Mononuclear cell (primary cell): Measurements from ENCODE around the gene HSDL2. TPM values are rescaled to one million over a fixed set of nuclear protein-coding genes. Genes with fewer than 3 reads are reported as not detected.
"Not testable (repeated sequence)": the region's sequence is repeated elsewhere in the genome, so short reads cannot be mapped to it uniquely, and the experiment has no call there.

Source experiments
- H3K27me3 ChIP-seq: 2 replicates; pipeline ENCODE4 v1.6.0; 2011; ENCODE audit warnings: low read length, control low read depth; ENCODE audit not compliant: insufficient read depth
- H3K4me1 ChIP-seq: 2 replicates; pipeline ENCODE4 v1.5.1; 2011; ENCODE audit warnings: mild to moderate bottlenecking, low read length, control low read depth; ENCODE audit not compliant: insufficient read depth
- H3K4me3 ChIP-seq: 2 replicates; pipeline ENCODE4 v1.5.1; 2011; ENCODE audit warnings: mild to moderate bottlenecking, low read length, moderate library complexity
- H3K9me3 ChIP-seq: 2 replicates; pipeline ENCODE4 v1.5.1; 2011; ENCODE audit warnings: low read depth, mild to moderate bottlenecking, control low read depth, low read length
- total RNA-seq: library from RNA; depleted of rRNA; stranded (reverse); fragments of >200 nt; gene quantifications from one replicate; pipeline ENCODE4 v1.2.3, GENCODE V29; 2012

The HSDL2 gene
- total RNA-seq, 1 donor = 11.8 TPM

DNA sequence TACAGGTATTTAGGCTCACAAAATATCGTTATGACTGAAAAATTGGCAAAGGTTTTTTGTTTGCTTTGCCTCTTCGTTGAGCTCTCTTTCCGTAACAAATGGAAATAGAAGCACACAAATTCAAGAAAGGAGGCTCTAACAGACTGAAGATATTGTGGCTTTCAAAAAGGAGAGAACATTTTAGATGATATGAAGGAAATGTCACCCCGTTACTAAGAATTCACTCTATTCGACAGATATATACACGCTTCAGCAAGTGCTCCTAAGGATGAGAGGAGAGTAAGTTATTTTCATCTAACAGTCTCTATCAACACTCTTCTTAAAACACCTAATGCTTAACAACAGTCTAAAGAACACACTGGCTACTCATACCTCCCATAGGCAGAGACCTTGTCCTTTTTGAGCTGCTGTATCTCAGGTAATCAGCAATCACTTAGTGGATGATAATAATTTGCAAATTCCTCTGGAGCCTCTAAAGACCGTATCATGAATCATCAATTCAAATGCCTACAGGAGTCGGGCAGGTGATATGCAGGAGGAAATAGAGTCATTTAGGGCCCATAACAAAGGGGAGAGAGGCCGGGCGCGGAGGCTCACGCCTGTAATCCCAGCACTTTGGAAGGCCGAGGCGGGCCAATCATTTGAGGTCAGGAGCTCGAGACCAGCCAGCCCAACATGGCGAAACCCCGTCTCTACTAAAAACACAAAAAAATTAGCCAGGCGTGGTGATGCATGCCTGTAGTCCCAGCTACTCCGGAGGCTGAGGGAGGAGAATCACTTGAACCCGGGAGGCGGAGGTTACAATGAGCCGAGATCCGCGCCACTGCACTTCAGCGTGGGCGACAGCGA is 1.4 kb upstream of the HSDL2 start:
- Histone ChIP-seq H3K4me1 (peaks cover 42% of the 10 kb centered on the region), H3K27me3 (no peaks in the 10 kb centered on the region), H3K4me3 (peak overlapping the region; percentile 95), H3K9me3 (no peaks in the 10 kb centered on the region)

DNA sequence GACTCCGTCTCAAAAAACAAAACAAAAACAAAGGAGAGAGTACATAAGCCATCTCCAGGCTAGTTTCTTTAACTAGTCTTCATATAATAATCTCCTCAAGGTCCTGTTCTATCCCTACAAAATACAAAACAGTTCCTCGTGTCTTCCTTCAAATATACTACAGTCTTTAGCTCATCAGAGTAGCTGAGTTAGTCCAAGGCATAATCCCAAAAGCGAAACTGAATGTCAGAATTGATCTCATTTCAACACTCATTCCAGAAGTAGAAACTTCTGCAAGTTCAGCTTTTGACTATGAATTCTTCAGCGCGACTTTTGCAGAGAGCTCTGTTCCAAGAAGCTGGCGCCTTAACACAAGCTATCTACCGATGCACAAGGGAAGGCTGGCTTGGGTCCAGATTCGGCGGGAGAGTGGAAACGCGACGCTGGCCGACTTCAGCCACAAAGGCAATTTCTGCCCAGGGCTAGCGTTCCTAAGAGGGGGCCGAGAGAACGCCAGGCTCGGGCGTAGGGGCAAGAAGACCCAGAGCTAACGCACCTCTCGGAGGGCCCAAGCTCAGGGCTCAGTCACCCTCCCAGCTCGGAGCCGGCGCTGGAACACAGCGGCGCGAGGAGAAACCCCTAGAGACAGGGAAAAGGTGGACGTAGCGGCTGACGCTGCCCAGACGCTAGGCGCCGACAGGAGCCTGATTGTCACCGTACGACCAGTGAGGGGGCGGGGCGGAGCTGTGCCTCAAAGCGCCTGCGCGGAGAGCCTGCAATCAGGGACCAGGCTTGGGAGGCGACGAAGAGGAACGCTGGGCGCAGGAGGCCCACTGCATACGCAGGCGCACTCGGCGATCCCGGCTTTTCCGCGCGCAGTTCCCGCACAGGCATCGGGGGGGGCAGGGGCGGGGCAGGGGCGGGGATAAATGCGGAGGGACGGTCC is 469 bp upstream of the HSDL2 start:
- Histone ChIP-seq H3K4me1 (peaks cover 49% of the 10 kb centered on the region), H3K27me3 (no peaks in the 10 kb centered on the region), H3K9me3 (no peaks in the 10 kb centered on the region), H3K4me3 (peak overlapping the region; percentile 95)

DNA sequence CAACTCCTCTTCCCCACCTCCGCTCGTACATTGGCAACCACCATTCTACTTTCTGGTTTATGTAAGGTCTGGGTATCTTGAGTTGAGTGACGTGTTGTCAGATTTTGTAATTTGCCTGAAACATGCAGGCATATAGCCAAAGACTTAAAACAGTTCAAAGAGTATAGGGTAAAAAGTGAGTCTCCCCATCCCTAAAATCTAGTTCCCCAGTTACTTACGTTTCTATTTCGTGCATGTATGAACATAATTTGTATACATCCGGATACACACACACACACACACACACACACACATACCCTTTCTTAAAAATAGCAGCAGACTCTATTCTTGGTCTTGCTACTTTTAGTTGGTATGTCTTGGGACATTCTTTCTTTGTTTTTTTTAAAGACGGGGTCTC is 915 bp downstream of the HSDL2 start:
- Histone ChIP-seq H3K4me3 (peak overlapping the region; percentile 95), H3K27me3 (no peaks in the 10 kb centered on the region), H3K9me3 (no peaks in the 10 kb centered on the region), H3K4me1 (peaks cover 57% of the 10 kb centered on the region)

DNA sequence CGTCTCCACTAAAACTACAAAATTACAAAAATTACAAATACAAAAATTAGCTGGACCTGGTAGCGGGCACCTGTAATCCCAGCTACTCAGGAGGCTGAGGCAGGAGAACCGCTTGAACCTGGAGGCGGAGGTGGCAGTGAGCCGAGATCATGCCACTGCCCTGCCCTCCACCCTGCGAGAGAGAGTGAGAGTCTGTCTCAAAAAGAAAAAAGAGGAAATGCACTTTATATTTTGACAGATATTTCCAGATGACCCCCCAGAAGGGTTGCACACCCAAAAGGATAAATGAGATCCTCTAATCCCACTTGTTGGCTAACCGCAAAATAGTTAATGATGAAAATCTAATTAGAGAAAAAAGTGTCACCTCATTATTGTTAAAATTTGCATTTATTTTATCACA is 2.2 kb downstream of the HSDL2 start:
- Histone ChIP-seq H3K4me3 (no peak overlapping the region), H3K27me3 (no peaks in the 10 kb centered on the region), H3K4me1 (peaks cover 50% of the 10 kb centered on the region), H3K9me3 (no peaks in the 10 kb centered on the region)

DNA sequence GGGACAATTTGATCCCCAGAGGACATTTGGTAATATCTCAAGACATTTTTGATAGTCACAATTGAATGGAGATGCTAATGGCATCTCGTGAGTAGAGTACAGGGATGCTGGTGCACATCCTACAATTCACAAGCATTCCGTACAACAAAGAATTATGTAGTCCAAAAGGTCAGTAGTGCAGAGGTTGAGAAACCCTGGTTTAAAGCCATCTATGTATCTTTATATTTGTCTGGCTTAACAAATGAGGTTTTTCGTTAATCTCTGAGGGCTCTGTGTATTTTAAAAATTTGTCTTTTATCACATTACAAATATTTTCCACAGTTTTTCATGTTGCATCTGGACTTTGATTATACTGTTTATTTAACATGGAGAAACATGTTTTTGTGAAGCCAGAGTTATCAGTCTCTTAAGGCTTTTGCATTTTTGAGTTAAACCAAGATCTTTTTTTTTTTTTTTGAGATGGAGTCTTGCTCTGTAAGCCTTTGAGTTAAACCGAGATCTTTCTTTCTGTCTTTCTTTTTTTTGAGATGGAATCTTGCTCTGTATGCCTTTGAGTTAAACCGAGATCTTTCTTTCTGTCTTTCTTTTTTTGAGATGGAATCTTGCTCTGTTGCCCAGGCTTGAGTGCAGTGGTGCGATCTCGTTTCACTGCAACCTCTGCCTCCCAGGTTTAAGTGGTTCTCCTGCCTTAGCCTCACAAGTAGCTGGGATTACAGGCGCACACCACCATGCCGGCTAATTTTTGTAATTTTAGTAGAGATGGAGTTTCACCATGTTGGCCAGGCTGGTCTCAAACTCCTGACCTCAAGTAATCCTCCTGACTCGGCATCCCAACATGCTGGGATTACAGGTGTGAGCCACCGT is 2.8 kb downstream of the HSDL2 start:
- H3K4me1 ChIP-seq = peaks cover 43% of the 10 kb centered on the region
- H3K27me3 ChIP-seq = no peaks in the 10 kb centered on the region
- H3K4me3 ChIP-seq = no peak overlapping the region
- no peaks in the 10 kb centered on the region for H3K9me3 ChIP-seq

DNA sequence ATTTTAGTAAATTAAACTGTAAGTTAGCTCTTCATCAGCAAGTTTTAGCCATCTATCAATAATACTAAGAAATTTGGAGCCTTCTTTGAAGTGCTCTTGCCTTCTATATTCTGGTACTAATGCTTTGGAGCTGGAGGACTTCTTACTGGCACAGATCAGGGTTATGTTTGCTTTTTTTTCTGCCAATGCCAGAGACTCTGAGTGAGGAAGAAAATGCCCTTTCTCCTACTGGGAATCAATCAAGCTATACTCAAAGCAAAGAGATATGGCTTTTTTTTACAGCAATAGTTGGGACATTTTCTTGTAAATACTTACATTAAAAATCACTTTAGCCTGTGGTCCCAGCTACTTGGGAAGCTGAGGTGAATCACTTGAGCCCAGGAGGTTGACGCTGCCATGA is 4.3 kb downstream of the HSDL2 start:
- Histone ChIP-seq H3K4me3 (no peak overlapping the region), H3K27me3 (no peaks in the 10 kb centered on the region), H3K9me3 (no peaks in the 10 kb centered on the region), H3K4me1 (peaks cover 30% of the 10 kb centered on the region)

DNA sequence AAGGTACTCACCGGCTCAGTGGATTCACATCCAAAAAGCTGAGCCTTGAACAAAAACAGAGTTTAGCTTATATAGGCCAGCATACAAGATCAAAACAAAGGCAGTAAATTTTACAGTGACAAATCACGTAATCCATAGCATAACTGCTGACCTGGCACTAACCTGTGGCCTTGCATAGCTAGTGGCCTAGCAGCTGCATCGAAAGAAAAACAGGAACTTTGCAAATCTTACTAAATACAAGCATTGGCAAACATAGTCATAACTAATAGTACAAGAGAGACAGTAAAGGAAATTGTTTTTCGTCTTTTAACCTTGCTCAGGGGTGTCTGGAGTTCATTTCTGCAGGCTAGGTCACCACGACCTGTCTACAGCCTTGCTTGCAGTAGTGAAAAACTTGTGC is 4.8 kb downstream of the HSDL2 start:
- peaks cover 30% of the 10 kb centered on the region for H3K4me1 ChIP-seq
- H3K9me3 ChIP-seq = no peaks in the 10 kb centered on the region
- no peak overlapping the region for H3K4me3 ChIP-seq
- no peaks in the 10 kb centered on the region for H3K27me3 ChIP-seq

DNA sequence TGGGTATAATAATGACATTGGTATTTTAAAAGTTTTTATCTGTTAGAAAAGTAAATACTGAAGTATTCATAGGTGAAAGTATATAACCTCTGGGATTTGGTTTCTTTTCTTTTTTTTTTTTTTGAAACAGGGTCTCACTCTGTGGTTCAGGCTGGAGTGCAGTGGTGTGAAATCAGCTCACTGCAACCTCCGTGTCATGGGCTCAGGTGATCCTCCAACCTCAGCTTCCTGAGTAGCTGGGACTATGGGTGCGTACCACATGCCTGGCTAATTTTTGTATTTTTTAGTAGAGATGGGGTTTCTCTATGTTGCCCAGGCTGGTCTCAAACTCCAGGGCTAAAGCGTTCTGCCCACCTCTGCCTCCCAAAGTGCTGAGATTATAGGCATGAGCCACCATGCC is 7.2 kb downstream of the HSDL2 start:
- no peak overlapping the region for H3K4me3 ChIP-seq
- H3K9me3 ChIP-seq = no peaks in the 10 kb centered on the region
- peaks cover 17% of the 10 kb centered on the region for H3K4me1 ChIP-seq
- H3K27me3 ChIP-seq = no peaks in the 10 kb centered on the region

DNA sequence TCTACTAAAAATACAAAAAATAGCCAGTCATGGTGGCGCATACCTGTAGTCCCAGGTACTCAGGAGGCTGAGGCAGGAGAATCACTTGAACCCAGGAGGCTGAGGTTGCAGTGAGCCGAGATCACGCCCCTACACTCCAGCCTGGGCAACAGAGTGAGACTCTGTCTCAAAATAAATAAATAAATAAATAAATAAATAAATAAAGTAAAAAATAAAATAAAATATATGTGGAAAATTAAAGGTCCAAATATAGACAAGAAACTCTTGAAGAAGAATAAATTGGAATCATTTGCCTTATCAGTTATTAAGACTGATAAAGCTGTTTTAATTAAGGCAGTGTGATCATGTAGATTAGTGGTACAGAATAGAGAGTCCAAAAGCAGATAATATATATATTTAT is 10.0 kb downstream of the HSDL2 start:
- not testable (repeated sequence) for H3K9me3 ChIP-seq, H3K4me1 ChIP-seq, H3K4me3 ChIP-seq, H3K27me3 ChIP-seq

DNA sequence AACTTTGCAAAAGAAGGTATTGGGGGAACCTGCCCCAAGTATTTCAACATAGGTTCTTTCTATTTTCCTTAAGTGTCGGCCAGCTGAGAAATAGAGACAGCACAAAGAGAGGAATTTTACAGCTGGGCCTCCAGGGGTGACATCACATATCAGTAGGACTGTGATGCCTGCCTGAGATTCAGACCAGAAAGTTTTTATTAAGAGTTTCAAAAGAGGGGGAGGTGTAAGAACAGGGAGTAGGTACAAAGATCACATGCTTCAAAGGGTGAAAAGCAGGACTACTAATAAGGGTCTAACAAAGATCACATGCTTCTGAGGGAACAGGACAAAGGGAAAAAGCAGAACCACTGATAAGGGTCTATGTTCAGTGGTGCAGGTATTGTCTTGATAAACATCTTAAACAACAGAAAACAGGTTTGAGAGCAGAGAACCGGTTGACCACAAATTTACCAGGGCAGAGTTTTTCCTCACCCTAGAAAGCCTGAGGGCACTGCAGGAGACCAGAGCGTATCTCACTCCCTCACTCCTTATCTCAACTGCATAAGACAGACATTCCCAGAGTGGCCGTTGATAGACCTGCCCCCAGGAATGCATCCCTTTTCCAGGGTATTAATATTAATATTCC is 12.1 kb downstream of the HSDL2 start:
- not testable (repeated sequence) for H3K9me3 ChIP-seq, H3K27me3 ChIP-seq, H3K4me3 ChIP-seq, H3K4me1 ChIP-seq

DNA sequence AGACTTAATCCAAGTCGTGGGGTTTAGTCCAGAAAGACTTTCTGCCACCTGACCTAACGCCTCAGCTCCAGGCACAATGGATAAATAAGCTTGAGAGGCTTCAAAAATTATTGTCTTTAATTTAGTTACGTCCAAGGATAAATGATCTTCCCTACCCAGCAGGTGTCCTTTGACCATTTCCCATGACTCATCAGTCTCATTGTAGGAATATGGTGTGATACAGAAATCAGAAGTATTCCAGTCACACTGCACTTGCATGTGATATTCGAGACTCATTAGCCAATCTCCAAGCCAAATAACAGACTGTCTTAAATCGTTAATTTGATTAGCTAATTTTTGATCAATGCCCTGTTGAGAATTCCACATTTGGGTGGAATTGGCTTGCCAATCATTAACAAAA is 13.2 kb downstream of the HSDL2 start:
- not testable (repeated sequence) for H3K4me1 ChIP-seq, H3K27me3 ChIP-seq, H3K4me3 ChIP-seq, H3K9me3 ChIP-seq

DNA sequence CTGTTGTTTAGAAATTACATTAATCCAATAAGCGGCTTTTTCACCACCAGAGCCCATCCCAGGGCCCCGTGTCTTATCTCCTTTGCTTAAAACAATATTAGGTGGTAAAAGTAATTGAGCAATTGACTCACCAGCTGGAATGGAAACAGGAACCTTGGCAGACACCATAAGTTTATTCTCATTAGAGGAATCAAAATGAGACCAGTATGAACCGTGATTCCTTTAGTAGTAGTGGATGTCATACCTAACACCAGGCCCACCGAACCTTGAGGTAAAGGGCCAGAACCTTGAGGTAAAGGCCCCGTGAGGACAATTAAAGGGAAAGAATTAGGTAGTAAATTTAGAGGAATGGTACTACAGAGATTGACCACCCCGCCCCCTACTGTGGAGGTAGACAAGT is 16.5 kb downstream of the HSDL2 start:
- no peak overlapping the region for H3K4me3 ChIP-seq

DNA sequence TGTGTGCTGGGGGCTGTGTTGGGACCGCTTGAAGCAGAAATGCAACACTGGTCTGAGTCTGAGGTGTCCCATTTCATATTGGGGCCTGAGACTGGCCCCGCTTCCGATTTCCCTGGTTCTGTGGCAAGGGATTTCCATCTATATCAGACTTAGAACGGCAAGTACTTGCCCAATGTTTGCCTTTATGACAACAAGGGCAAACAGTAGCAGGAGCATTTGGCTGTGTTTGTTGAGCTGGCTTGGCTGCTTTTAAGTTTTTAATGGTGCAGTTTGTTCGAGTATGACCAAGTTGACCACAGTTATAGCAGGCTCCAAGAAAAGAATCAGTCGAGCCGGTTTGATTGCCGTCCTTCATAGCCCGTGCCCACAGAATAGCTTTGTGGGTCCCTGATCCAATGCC is 17.0 kb downstream of the HSDL2 start:
- Histone ChIP-seq H3K9me3 (no peaks in the 10 kb centered on the region), H3K4me1 (no peaks in the 10 kb centered on the region), H3K4me3 (no peak overlapping the region), H3K27me3 (no peaks in the 10 kb centered on the region)

More for the DNA sequence above, 16.5 kb downstream of the HSDL2 start:
- H3K27me3 ChIP-seq = no peaks in the 10 kb centered on the region
- H3K4me1 ChIP-seq = no peaks in the 10 kb centered on the region
- no peaks in the 10 kb centered on the region for H3K9me3 ChIP-seq

DNA sequence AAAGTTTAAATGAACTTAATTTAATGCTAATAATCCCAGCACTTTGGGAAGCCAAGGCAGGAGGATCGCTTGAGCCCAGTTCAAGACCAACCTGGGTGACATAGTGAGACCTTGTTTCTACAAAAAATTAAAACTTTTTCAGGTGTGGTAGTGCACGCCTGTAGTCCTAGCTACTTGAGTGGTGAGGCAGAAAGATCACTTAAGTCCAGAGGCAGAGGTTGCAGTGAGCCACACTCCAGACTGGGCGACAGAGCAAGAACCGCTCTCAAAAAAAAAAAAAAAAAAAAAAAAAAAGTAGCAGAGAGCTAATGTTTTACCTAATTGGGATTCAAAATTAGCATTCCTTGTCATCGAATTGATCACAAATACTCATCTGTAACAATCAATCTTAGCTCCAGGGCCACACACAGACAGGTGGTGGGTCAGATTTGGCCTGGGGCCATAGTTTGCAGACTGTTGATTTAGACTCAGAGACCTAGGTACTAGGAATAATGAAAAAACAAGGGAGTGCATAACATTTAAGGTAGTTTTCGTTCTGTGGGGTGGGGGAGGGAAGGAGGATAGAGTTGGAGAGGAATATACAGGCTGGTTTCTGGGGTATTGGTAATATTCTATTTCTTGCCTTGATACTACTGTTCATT is 21.4 kb downstream of the HSDL2 start:
- no peaks in the 10 kb centered on the region for H3K27me3 ChIP-seq
- H3K4me1 ChIP-seq = no peaks in the 10 kb centered on the region
- no peak overlapping the region for H3K4me3 ChIP-seq
- no peaks in the 10 kb centered on the region for H3K9me3 ChIP-seq
